CD4-positive, CD25-positive, alpha-beta regulatory T cell (primary cell): ENCODE data around the gene MSANTD1. TPM values are rescaled to one million over a fixed set of nuclear protein-coding genes. Genes with fewer than 3 reads are reported as not detected.

Source experiments
- ATAC-seq, 2 donors: fragments of 150-1000 bp; cut with Tn5 transposase; one replicate each; pipeline ENCODE4 v1.10.0; 2021; ENCODE audit warnings: low read depth in 2 of 2, moderate number of reproducible peaks in 2 of 2, moderate library complexity in 1 of 2
- DNase-seq, 3 donors: peaks; one replicate each; pipeline versions ENCODE4 v3.0.0 to v3.0.0-alpha.2; 2012 to 2022; ENCODE audit warnings: mixed read lengths in 1 of 3
- H3K27ac ChIP-seq: one replicate; pipeline ENCODE4 v1.7.0; 2013; ENCODE audit warnings: mild to moderate bottlenecking, low read length; ENCODE audit not compliant: insufficient read depth, poor library complexity, severe bottlenecking
- H3K27me3 ChIP-seq: one replicate; pipeline ENCODE4 v1.7.0; 2013; ENCODE audit warnings: low read length; ENCODE audit not compliant: control insufficient read depth, insufficient read depth
- H3K36me3 ChIP-seq: one replicate; pipeline ENCODE4 v1.7.0; 2013; ENCODE audit warnings: mild to moderate bottlenecking, low read length, moderate library complexity; ENCODE audit not compliant: control insufficient read depth, insufficient read depth
- H3K4me1 ChIP-seq: 2 replicates; pipeline ENCODE4 v1.7.0; 2013; ENCODE audit warnings: mild to moderate bottlenecking, low read length; ENCODE audit not compliant: insufficient read depth, control insufficient read depth, poor library complexity, severe bottlenecking
- H3K4me3 ChIP-seq: one replicate; pipeline ENCODE4 v1.7.0; 2013; ENCODE audit warnings: low read depth, mild to moderate bottlenecking, low read length, moderate library complexity
- H3K9me3 ChIP-seq, 2 experiments: 1 replicate in 1 of 2; 2 replicates in 1 of 2; pipeline ENCODE4 v1.7.0; 2013; ENCODE audit warnings: low read length in 2 of 2, mild to moderate bottlenecking in 1 of 2, moderate library complexity in 1 of 2; ENCODE audit not compliant: control insufficient read depth in 2 of 2
- H3K27ac Mint-ChIP-seq, 3 donors: one replicate each; pipeline ENCODE4 v1.8.0; 2020 to 2022; ENCODE audit warnings: mild to moderate bottlenecking in 3 of 3, mixed read lengths in 3 of 3, moderate library complexity in 2 of 3
- H3K27me3 Mint-ChIP-seq: one replicate; pipeline ENCODE4 v1.8.0; 2022; ENCODE audit warnings: mild to moderate bottlenecking, mixed read lengths
- H3K36me3 Mint-ChIP-seq: one replicate; pipeline ENCODE4 v1.8.0; 2020; ENCODE audit warnings: mixed read lengths
- H3K4me1 Mint-ChIP-seq, 4 donors: one replicate each; pipeline ENCODE4 v1.8.0; 2020 to 2022; ENCODE audit warnings: mixed read lengths in 4 of 4, mild to moderate bottlenecking in 1 of 4
- H3K4me3 Mint-ChIP-seq, 4 donors: one replicate each; pipeline ENCODE4 v1.8.0; 2020 to 2022; ENCODE audit warnings: mild to moderate bottlenecking in 4 of 4, mixed read lengths in 4 of 4, moderate library complexity in 3 of 4
- H3K9me3 Mint-ChIP-seq, 7 donors: one replicate each; pipeline ENCODE4 v1.8.0; 2020 to 2022; ENCODE audit warnings: mixed read lengths in 7 of 7, mild to moderate bottlenecking in 3 of 7, moderate library complexity in 2 of 7
- polyA plus RNA-seq, 4 donors: library from polyadenylated mRNA; unstranded; fragments of 300-500 nt; fragmentation: Illumina TruSeq; gene quantifications; one replicate each; pipeline ENCODE4 v1.2.3, GENCODE V29; 2021
- total RNA-seq: library from RNA; stranded (reverse); gene quantifications from one replicate; pipeline ENCODE4 v1.2.3, GENCODE V29; 2022

MSANTD1 gene
- total and polyA plus RNA-seq, 5 donors from 2014 or later: 0.05 to 2.0 (median 0.22) TPM; not detected in 2

DNA sequence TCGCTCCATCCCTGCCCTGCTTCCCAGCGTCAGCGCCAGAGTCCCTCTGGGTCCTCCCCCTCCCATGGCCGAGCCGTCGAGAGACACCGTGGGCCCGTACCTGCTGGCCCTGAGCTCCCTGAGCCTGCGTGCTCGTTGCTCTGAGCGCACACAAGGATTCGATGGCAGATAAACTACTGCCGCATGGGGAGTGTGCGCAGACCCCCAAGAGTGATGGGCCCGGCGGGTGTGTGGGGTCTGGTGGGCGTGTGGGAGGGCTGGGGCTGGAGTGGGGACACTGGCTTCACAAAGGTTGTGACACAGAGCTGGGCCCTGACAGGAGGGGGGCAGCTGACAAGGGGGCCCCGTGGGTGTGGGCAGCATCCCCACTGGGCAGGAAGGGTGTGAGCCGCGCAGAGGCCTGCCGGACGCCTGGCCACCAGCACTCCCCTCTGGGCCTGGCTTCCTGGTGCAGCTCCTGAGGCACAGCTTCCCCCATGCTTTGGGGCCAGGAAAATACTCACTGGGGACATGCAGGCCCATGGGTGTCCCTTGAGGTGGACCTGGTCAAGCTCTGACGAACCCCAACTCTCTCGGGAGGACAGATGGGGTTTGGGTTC, 39.1 kb downstream of the MSANTD1 start:
- H3K4me1 Mint-ChIP-seq: peaks cover 0 to 10% (median 5%) of the 10 kb centered on the region in 4 donors
- peaks cover 2% of the 10 kb centered on the region for H3K27me3 ChIP-seq
- peaks cover 31% of the 10 kb centered on the region for H3K27me3 Mint-ChIP-seq

GRCh38 chr4:3288571-3289094, 39.7 kb downstream of the MSANTD1 start:
- Histone ChIP-seq H3K27me3 (peaks cover 2% of the 10 kb centered on the region), H3K36me3 (no peaks in the 10 kb centered on the region), H3K4me3 (no peak overlapping the region), H3K27ac (no peak overlapping the region), H3K4me1 (peaks cover 13% of the 10 kb centered on the region), H3K9me3 (no peaks in the 10 kb centered on the region)
- H3K27ac Mint-ChIP-seq: no peak overlapping the region
- H3K36me3 Mint-ChIP-seq: no peaks in the 10 kb centered on the region
- ATAC-seq (no peak), DNase-seq (no peak)
- peak overlapping the region in 1 of 4 donors; percentile 18 for H3K4me3 Mint-ChIP-seq
- H3K9me3 Mint-ChIP-seq: no peaks in the 10 kb centered on the region
- H3K27me3 Mint-ChIP-seq: peaks cover 26% of the 10 kb centered on the region
- peaks cover 0 to 13% (median 8%) of the 10 kb centered on the region in 4 donors for H3K4me1 Mint-ChIP-seq

More for the DNA sequence above, 39.1 kb downstream of the MSANTD1 start:
- peaks cover 10% of the 10 kb centered on the region for H3K4me1 ChIP-seq
- Mint-ChIP-seq H3K36me3 (no peaks in the 10 kb centered on the region), H3K4me3 (peak overlapping the region in 1 of 4 donors; percentile 32), H3K27ac (no peak overlapping the region), H3K9me3 (no peaks in the 10 kb centered on the region)
- ATAC-seq: no peak
- H3K36me3 ChIP-seq: no peaks in the 10 kb centered on the region
- H3K9me3 ChIP-seq: no peaks in the 10 kb centered on the region
- H3K4me3 ChIP-seq: no peak overlapping the region
- DNase-seq: no peak
- H3K27ac ChIP-seq: no peak overlapping the region

DNA sequence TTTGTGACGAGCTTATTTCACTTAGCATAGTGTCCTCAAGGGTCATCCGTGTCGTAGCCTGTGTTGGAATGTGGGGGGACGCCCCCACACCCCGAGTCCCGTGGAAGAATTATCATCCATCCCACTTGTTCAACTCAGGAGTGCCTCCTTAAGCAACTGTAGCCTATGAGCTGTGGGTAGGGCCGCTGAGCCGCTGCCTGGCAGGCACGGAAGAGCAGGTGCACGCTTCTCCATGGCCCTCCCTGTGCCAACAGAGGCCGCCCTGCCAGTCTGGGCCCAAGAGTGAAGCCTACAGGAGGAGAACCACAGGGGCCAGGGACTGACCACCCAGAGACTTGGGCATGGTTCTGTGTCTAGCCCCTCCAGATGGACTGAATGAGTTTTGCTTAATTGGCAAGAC, 41.5 kb downstream of the MSANTD1 start:
- peaks cover 24% of the 10 kb centered on the region for H3K27me3 Mint-ChIP-seq
- H3K27me3 ChIP-seq: peaks cover 2% of the 10 kb centered on the region

GRCh38 chr4:3290889-3291321, 41.9 kb downstream of the MSANTD1 start:
- peaks cover 23% of the 10 kb centered on the region for H3K27me3 Mint-ChIP-seq
- Histone ChIP-seq H3K4me1 (peaks cover 27% of the 10 kb centered on the region), H3K9me3 (no peaks in the 10 kb centered on the region), H3K4me3 (no peak overlapping the region), H3K27me3 (peaks cover 2% of the 10 kb centered on the region), H3K27ac (no peak overlapping the region), H3K36me3 (no peaks in the 10 kb centered on the region)
- peaks cover 0 to 1% (median 0%) of the 10 kb centered on the region in 7 donors for H3K9me3 Mint-ChIP-seq
- H3K36me3 Mint-ChIP-seq: no peaks in the 10 kb centered on the region
- H3K27ac Mint-ChIP-seq: no peak overlapping the region
- ATAC-seq (no peak), DNase-seq (no peak)
- peaks cover 0 to 31% (median 20%) of the 10 kb centered on the region in 4 donors for H3K4me1 Mint-ChIP-seq
- peak overlapping the region in 2 of 4 donors; percentile 52 to 76 for H3K4me3 Mint-ChIP-seq

More for the DNA sequence above, 41.5 kb downstream of the MSANTD1 start:
- peaks cover 27% of the 10 kb centered on the region for H3K4me1 ChIP-seq
- H3K36me3 Mint-ChIP-seq: no peaks in the 10 kb centered on the region
- DNase-seq (no peak), ATAC-seq (no peak)
- peaks cover 0 to 28% (median 20%) of the 10 kb centered on the region in 4 donors for H3K4me1 Mint-ChIP-seq
- peak overlapping the region in 3 of 4 donors; percentile 10 to 76 (median 52) for H3K4me3 Mint-ChIP-seq
- H3K36me3 ChIP-seq: no peaks in the 10 kb centered on the region
- no peak overlapping the region for H3K4me3 ChIP-seq
- peaks cover 0 to 1% (median 0%) of the 10 kb centered on the region in 7 donors for H3K9me3 Mint-ChIP-seq
- H3K9me3 ChIP-seq: no peaks in the 10 kb centered on the region
- H3K27ac ChIP-seq: no peak overlapping the region
- H3K27ac Mint-ChIP-seq: no peak overlapping the region

DNA sequence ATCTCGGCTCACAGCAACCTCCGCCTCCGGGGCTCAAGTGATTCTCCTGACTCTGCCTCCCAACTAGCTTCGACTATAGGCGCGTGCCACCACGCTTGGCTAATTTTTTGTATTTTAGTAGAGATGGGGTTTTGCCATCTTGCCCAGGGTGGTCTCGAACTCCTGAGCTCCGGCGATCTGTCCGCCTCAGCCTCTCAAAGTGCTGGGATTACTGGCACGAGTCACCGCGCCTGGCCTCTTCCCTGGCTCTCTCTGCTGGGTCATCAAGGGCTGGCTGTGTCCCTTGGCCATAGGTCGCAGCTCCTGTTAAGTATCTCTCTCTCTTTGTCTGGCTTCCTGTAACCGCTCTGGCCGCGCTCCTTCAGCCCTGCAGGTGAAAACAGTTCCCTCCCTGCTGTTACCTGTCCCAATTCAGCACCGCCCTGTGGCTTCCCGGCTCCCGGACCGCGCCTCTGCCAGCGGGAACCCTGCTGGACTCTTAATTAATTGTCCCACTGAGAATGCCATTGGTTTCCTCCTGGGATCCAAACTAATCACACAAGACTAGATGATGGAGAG, 42.5 kb downstream of the MSANTD1 start:
- Mint-ChIP-seq H3K27ac (peak overlapping the region; percentile 32 to 93 (median 61)), H3K36me3 (no peaks in the 10 kb centered on the region), H3K4me3 (peak overlapping the region; percentile 82 to 96 (median 91)), H3K9me3 (peaks cover 0 to 1% (median 0%) of the 10 kb centered on the region in 7 donors), H3K27me3 (peaks cover 19% of the 10 kb centered on the region), H3K4me1 (peaks cover 0 to 33% (median 20%) of the 10 kb centered on the region in 4 donors)
- no peak for DNase-seq
- H3K4me3 ChIP-seq: no peak overlapping the region
- peaks cover 2% of the 10 kb centered on the region for H3K27me3 ChIP-seq
- peaks cover 27% of the 10 kb centered on the region for H3K4me1 ChIP-seq
- ATAC-seq: no peak
- no peaks in the 10 kb centered on the region for H3K9me3 ChIP-seq
- H3K36me3 ChIP-seq: no peaks in the 10 kb centered on the region
- no peak overlapping the region for H3K27ac ChIP-seq

GRCh38 chr4:3291969-3292570, 43.1 kb downstream of the MSANTD1 start:
- DNase-seq: peak in 2 of 3 donors; percentile 17 to 26
- H3K4me3 Mint-ChIP-seq: peak overlapping the region; percentile 82 to 96 (median 91)
- H3K27me3 ChIP-seq: peaks cover 2% of the 10 kb centered on the region
- peak overlapping the region in 2 of 3 donors; percentile 61 to 93 for H3K27ac Mint-ChIP-seq
- H3K27ac ChIP-seq: peak overlapping the region; percentile 51
- no peaks in the 10 kb centered on the region for H3K36me3 ChIP-seq
- peaks cover 15% of the 10 kb centered on the region for H3K27me3 Mint-ChIP-seq
- H3K9me3 ChIP-seq: no peaks in the 10 kb centered on the region
- peaks cover 0 to 39% (median 20%) of the 10 kb centered on the region in 4 donors for H3K4me1 Mint-ChIP-seq
- H3K9me3 Mint-ChIP-seq: peaks cover 0 to 1% (median 0%) of the 10 kb centered on the region in 7 donors
- ATAC-seq: no peak
- no peaks in the 10 kb centered on the region for H3K36me3 Mint-ChIP-seq
- peak overlapping the region; percentile 13 for H3K4me3 ChIP-seq
- peaks cover 27% of the 10 kb centered on the region for H3K4me1 ChIP-seq

DNA sequence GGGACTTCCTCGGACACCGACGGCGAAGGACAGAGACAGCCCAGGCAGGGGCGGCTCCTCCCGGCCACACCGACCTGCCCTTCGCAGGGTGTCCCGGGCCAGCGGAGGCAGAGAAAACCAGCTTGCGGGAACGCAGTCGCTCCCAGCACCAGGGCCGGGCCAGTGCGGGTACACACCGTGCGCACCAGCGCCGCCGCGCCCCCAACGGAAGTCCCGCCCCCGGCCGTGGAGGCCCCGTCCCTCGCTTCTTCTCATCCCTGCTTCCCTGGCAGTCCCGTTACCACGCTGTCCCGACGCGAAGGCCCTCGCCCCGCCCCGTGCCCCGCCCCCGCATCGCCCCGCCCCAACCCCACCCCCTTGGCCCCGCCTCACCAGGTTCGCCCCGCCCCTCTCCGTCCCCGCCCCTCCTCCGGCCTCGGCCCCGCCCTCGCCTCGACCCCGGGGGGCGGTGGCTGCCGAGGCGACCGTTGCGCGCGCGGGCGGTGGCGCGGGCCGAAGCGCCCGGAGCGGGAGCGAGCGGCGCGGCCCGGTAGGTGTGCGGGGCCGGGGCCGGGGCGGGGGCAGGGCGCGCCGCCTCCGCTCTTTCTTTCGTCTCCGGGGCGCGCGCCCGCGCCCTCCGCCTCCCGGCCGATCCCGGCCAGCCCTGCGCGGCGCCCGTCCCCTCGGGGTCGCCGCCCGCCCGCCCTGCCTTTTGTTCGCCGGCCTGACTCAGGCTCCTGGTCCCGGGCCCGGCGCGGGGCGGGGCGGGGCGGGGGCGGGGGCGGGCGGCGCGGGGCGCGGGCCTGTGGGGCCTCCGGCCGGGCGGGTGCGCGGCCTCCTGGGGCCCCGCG, 43.8 kb downstream of the MSANTD1 start, which contains the start of gene RGS12:
Gene RGS12 (plus strand): TSS at position 451 of the 830 bp plus-strand sequence. CDS start 23,150 bp downstream, outside the sequence.
- H3K36me3 Mint-ChIP-seq: peaks cover 6% of the 10 kb centered on the region
- peaks cover 0 to 44% (median 22%) of the 10 kb centered on the region in 4 donors for H3K4me1 Mint-ChIP-seq
- DNase-seq: peak; percentile 77 to 87 (median 86)
- peaks cover 10% of the 10 kb centered on the region for H3K27me3 Mint-ChIP-seq
- Histone ChIP-seq H3K4me3 (peak within 1 kb of the TSS; percentile 13), H3K9me3 (no peaks in the 10 kb centered on the region), H3K27me3 (no peaks in the 10 kb centered on the region), H3K4me1 (peaks cover 27% of the 10 kb centered on the region), H3K27ac (peak within 1 kb of the TSS; percentile 55), H3K36me3 (no peaks in the 10 kb centered on the region)
- ATAC-seq: peak; percentile 77 to 86
- H3K9me3 Mint-ChIP-seq: peaks cover 0 to 1% (median 0%) of the 10 kb centered on the region in 7 donors
- H3K27ac Mint-ChIP-seq: peak within 1 kb of the TSS; percentile 46 to 93 (median 61)
- H3K4me3 Mint-ChIP-seq: peak within 1 kb of the TSS; percentile 88 to 97 (median 94)
